ENCODE data around the gene PGAM4.

Gene PGAM4

GRCh38 chrX:77977518-77977917, 8.1 kb upstream of the PGAM4 start:
- Histone ChIP-seq H3K4me3 (ENCODE audit: low read length) (no peak overlapping the region), H2AFZ (ENCODE audit: low read length) (no peak overlapping the region), H4K20me1 (ENCODE audit: insufficient read depth, low read length) (no peaks in the 10 kb centered on the region), H3K4me1 (ENCODE audit: low read length) (no peaks in the 10 kb centered on the region), H3F3A (ENCODE audit: insufficient read depth, low read length) (no peaks in the 10 kb centered on the region), H3K79me2 (ENCODE audit: low read length) (no peaks in the 10 kb centered on the region), H3K27me3 (replicated peaks; ENCODE audit: insufficient read depth, low read length) (no peaks in the 10 kb centered on the region), H3K36me3 (replicated peaks; ENCODE audit: insufficient read depth, low read length) (no peaks in the 10 kb centered on the region), H3K27ac (ENCODE audit: low read length) (no peak overlapping the region), H3K9me2 (replicated peaks; ENCODE audit: insufficient read depth, low read length) (no peaks in the 10 kb centered on the region), H3K4me2 (ENCODE audit: low read depth, low read length) (no peak overlapping the region), H3K9ac (ENCODE audit: low read length) (no peak overlapping the region), H3K9me3 (replicated peaks; ENCODE audit: insufficient read depth, low read length) (no peaks in the 10 kb centered on the region)
- no peak for TF ChIP-seq EZH2phosphoT487 (IDR thresholded peaks at IDR 0.05; ENCODE audit: low read length)
- no peak for TF ChIP-seq EZH2 (optimal IDR thresholded peaks at IDR 0.05; ENCODE audit: low read depth, low read length)
- no peak for TF ChIP-seq CTCF (IDR thresholded peaks at IDR 0.05; ENCODE audit: low read length)
- DNase-seq = no peak

GRCh38 chrX:77977095-77977494, 7.7 kb upstream of the PGAM4 start:
- no peaks in the 10 kb centered on the region for H3K27me3 ChIP-seq (replicated peaks; ENCODE audit: insufficient read depth, low read length)
- DNase-seq = no peak
- H3K36me3 ChIP-seq (replicated peaks; ENCODE audit: insufficient read depth, low read length) = no peaks in the 10 kb centered on the region
- H4K20me1 ChIP-seq (ENCODE audit: insufficient read depth, low read length) = no peaks in the 10 kb centered on the region
- H3K9me2 ChIP-seq (replicated peaks; ENCODE audit: insufficient read depth, low read length) = no peaks in the 10 kb centered on the region
- no peak overlapping the region for H3K27ac ChIP-seq (ENCODE audit: low read length)
- H3F3A ChIP-seq (ENCODE audit: insufficient read depth, low read length) = no peaks in the 10 kb centered on the region
- no peak overlapping the region for H3K4me3 ChIP-seq (ENCODE audit: low read length)
- no peak for TF ChIP-seq EZH2phosphoT487 (IDR thresholded peaks at IDR 0.05; ENCODE audit: low read length)
- TF ChIP-seq EZH2 (optimal IDR thresholded peaks at IDR 0.05; ENCODE audit: low read depth, low read length) = no peak
- no peak for TF ChIP-seq CTCF (IDR thresholded peaks at IDR 0.05; ENCODE audit: low read length)
- H3K9me3 ChIP-seq (replicated peaks; ENCODE audit: insufficient read depth, low read length) = no peaks in the 10 kb centered on the region
- no peak overlapping the region for H3K4me2 ChIP-seq (ENCODE audit: low read depth, low read length)
- H3K4me1 ChIP-seq (ENCODE audit: low read length) = no peaks in the 10 kb centered on the region
- H2AFZ ChIP-seq (ENCODE audit: low read length) = no peak overlapping the region
- no peaks in the 10 kb centered on the region for H3K79me2 ChIP-seq (ENCODE audit: low read length)
- H3K9ac ChIP-seq (ENCODE audit: low read length) = no peak overlapping the region

GRCh38 chrX:77975755-77976154, 6.3 kb upstream of the PGAM4 start:
- no peak overlapping the region for H2AFZ ChIP-seq (ENCODE audit: low read length)
- DNase-seq = no peak
- TF ChIP-seq EZH2phosphoT487 (IDR thresholded peaks at IDR 0.05; ENCODE audit: low read length) (no peak), CTCF (IDR thresholded peaks at IDR 0.05; ENCODE audit: low read length) (no peak), EZH2 (optimal IDR thresholded peaks at IDR 0.05; ENCODE audit: low read depth, low read length) (no peak)

More at GRCh38 chrX:77975755-77976154, 6.3 kb upstream of the PGAM4 start:
- H3K79me2 ChIP-seq (ENCODE audit: low read length) = no peaks in the 10 kb centered on the region
- no peaks in the 10 kb centered on the region for H4K20me1 ChIP-seq (ENCODE audit: insufficient read depth, low read length)
- no peaks in the 10 kb centered on the region for H3K4me1 ChIP-seq (ENCODE audit: low read length)
- no peak overlapping the region for H3K9ac ChIP-seq (ENCODE audit: low read length)
- H3K27me3 ChIP-seq (replicated peaks; ENCODE audit: insufficient read depth, low read length) = no peaks in the 10 kb centered on the region
- no peaks in the 10 kb centered on the region for H3K9me3 ChIP-seq (replicated peaks; ENCODE audit: insufficient read depth, low read length)
- H3K27ac ChIP-seq (ENCODE audit: low read length) = no peak overlapping the region
- H3K9me2 ChIP-seq (replicated peaks; ENCODE audit: insufficient read depth, low read length) = no peaks in the 10 kb centered on the region
- H3K4me3 ChIP-seq (ENCODE audit: low read length) = no peak overlapping the region
- no peaks in the 10 kb centered on the region for H3F3A ChIP-seq (ENCODE audit: insufficient read depth, low read length)
- no peak overlapping the region for H3K4me2 ChIP-seq (ENCODE audit: low read depth, low read length)
- H3K36me3 ChIP-seq (replicated peaks; ENCODE audit: insufficient read depth, low read length) = no peaks in the 10 kb centered on the region

Measured in MM.1S (cell line).